SKM-1 (cell line): ENCODE measurements around the gene OSBPL10.

Experiments used
- DNase-seq: peaks from one replicate; lab custom pipeline; 2025; ENCODE audit not compliant: unreplicated experiment; lab: John Stamatoyannopoulos, UW

OSBPL10 gene

DNA sequence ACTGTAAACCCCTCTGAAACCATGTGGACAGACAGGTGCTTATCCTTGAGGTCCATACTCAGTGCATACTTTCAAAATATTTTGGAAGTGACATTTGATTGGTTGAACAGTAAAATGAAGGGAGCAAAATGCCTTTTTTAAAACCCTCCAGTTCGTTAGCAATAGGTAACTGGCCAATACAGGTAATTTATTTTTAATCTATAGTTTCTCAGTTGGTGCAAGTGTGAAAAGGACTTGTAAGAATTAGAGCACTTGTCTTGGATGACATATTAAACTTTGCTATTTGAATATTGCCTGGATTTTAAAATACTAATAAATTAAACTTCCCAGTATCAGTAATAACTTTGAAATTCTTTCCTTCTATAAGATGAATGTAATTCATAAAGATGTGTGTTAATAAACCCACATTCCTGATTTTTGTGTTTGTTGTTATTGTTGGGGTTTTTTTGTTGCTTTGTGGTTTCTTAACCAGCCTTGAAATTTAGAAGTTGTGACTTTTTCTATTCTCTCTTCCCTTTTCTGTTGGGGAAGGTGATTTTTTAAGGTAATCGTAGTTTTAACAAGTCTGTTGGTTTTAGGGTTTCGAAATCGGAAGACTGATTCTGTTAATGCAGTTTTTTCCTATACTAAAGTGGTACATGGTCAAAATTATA lies 358.3 kb downstream of the OSBPL10 start:
- no peak for DNase-seq

DNA sequence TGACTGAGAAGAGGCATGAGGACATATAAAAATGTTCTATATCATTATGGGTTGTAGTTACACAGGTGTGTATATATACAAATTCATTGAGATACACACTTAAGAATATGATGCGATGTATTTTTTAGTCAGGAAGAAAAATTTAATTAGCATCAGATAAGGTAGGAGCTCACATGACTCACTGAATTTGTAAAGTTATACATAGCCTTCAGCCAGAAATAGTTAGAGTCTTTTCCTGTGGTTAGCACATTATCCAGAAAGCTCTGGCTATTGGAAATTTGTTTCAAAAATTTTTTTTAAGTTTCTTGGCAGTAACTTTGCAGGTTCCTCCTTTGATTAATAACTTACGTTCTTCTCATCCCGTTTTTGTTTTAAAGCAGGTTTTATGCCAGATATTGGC lies 359.7 kb downstream of the OSBPL10 start:
- no peak for DNase-seq

DNA sequence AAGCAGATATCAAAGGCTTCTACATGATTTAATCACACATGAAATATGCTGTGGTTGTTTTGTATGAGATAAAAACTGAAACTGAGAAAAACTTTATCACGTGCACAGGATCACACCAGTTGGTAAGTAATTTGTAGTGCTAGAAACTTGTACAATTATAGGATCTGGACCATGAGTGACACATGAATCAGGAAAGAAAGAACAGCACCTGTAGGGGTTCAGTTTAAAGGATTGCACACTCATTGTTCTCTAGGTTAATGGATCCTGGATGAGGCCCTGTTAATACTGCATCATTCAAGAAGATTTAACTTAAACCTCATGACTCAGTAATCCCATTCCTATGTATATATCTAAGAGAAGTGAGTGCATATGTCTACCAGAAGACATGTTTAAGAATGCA lies 360.4 kb downstream of the OSBPL10 start:
- DNase-seq, result no peak

DNA sequence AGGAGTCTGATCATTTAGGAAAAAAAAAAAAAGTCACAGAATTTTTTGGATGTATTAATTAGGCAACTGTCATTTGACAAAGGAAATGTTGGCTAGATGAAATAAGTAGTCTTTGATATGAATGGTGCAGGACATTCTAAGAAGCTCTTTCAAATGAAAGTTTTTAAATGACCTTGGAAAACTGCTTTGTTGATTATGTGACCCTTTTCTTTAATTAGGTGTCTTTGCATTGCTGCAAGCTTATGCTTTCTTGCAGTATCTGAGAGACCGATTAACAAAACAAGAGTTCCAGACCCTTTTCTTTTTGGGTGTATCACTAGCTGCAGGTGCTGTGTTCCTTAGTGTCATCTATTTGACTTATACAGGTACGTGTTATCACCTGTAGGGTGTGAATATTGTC lies 364.4 kb downstream of the OSBPL10 start:
- DNase-seq, result no peak

DNA sequence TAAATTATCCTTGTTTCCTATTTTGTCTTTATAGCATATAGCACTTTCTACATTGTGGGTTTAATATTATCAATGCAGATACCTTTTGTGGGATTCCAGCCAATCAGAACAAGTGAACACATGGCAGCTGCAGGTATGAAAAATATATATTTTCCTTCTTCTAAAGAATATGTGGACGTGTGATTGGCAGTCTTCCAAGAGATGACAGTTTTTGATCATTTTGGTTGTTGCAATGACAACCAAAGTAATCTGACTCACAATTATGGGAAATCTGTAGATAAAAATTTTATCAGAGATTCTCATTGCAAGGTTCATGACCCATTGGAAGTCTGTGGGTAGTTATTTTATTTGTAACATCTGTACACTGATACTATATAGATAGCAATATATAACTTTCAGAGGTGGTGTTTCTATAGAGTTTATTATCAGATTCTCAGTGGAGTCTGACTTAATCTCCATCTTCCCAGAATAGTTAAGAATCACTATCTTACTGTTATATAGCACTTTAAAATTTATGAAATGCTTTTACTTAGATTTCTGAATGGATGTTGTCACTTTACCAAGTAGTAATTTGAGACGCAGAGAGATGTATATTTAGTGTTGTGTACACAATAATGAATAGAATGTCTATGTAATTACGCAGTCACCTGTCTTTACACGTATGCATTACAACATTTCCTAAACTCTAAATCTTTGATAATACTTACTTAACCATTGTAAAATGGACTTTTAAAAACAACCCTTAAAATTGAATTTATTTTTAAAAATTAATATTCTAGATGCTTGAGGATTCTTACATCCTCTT lies 365.8 kb downstream of the OSBPL10 start:
- DNase-seq, result no peak

DNA sequence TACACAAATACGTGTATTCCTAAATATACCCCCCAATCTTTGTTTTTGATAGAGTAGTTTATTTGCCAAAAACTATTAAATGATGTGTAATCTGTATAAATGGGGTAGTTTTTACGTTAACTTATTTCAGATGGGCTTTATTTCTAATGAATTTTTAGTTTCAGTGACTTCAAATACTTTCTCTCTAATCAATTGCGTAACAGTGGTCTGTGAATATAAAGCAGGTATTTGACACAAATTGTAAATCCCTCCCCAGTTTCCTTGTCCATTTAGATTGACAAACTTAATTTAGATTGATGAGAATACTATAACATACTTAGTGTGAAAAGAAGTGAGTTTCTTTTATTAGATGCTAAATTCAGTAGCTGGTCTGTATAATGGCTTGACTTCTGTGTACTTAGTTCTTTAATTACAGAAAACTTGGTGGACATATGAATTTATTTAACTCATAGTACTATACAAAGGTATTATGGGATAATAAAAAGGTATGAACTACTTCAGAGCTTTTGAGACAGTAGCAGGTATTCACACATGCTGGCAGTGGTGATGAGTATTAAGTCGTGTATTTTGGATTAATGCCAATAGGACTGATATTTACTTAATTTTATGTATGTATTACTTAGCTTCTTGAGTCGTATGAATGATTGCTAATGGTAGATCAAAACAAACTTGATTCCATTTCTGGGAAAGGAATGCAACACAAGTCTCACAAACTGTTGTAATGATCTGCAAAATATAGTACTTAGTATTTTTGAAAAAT lies 366.7 kb downstream of the OSBPL10 start:
- no peak for DNase-seq

DNA sequence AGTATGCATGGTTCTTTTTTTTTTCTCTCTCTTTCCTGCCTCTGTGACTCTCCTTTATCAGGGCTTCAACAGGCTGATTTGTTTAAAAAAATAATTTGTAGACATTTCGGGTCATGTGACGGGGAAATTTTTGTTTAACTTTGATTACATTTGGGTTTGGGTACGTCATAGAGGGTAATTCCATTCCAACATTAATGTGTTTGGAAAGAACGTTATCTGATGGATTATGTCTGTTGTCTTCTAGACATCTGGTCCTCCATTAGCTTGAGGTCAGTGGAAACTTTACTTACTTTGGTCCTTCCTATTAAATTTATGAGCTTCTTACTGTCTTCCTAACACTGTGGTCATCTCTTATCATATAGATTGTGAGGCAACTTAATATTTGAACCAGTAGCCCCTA lies 367.4 kb downstream of the OSBPL10 start:
- no peak for DNase-seq

DNA sequence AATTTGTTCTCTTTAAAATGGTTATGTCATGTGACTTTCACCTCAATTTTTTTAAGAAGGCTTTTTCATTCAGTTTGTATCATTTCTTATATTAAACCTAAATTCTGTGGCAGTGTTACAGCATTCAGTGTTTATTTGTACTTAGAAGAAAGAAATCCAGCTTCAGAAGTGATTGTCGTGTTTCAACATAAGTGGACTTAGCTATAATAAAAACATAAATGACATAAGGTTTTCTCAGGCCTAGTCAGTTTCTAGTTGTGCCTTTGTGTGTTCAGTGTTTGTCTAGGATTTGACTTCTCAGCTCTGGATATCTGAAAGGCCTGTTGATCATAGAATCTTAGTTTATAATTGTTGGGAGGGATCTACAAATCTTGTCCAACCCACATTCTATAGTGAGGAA lies 367.9 kb downstream of the OSBPL10 start:
- no peak for DNase-seq
